IPS-NIHi7 (cell line): Measurements from ENCODE around the gene PCGF1.

Source experiments
- DNase-seq: peaks from one replicate; pipeline ENCODE4 v3.0.0; 2012; ENCODE audit warnings: mixed read lengths; ENCODE audit errors: extremely low spot score

The PCGF1 gene

GRCh38 chr2:74507145-74507925 is at the start of gene PCGF1:
TSS of gene PCGF1 (minus strand) at chr2:74507695. CDS start at chr2:74507668, 27 bp downstream.
- peak; percentile 96 for DNase-seq

- no peak for DNase-seq
Measured at GRCh38 chr2:74556831-74557370, 49.4 kb upstream of the PCGF1 start.

GRCh38 chr2:74556159-74556558 is 48.7 kb upstream of the PCGF1 start:
- DNase-seq: no peak

GRCh38 chr2:74555610-74556103 is 48.2 kb upstream of the PCGF1 start:
- DNase-seq: no peak

GRCh38 chr2:74554820-74555531 is 47.5 kb upstream of the PCGF1 start:
- peak; percentile 64 for DNase-seq

- peak; percentile 92 for DNase-seq
Measured at GRCh38 chr2:74553892-74554819, 46.7 kb upstream of the PCGF1 start, which contains the start of the genes DOK1 and LOXL3. TSS of gene DOK1 (plus strand) at chr2:74554720. CDS start at chr2:74554755, 35 bp downstream. TSS of gene LOXL3 (minus strand) at chr2:74553942. CDS start at chr2:74552634, 1,308 bp downstream.

- DNase-seq: peak; percentile 32
Measured at GRCh38 chr2:74552914-74553811, 45.7 kb upstream of the PCGF1 start.

GRCh38 chr2:74551942-74552913 is 44.7 kb upstream of the PCGF1 start:
- DNase-seq: no peak

- DNase-seq: no peak
Measured at GRCh38 chr2:74551530-74551929, 44.0 kb upstream of the PCGF1 start.

GRCh38 chr2:74550231-74550630 is 42.7 kb upstream of the PCGF1 start:
- DNase-seq: no peak

GRCh38 chr2:74548900-74549826 is 41.7 kb upstream of the PCGF1 start:
- peak; percentile 78 for DNase-seq

- peak; percentile 44 for DNase-seq
Measured at GRCh38 chr2:74548285-74548899, 40.9 kb upstream of the PCGF1 start.

GRCh38 chr2:74546004-74546403 is 38.5 kb upstream of the PCGF1 start:
- DNase-seq: no peak

- no peak for DNase-seq
Measured at GRCh38 chr2:74544634-74545033, 37.1 kb upstream of the PCGF1 start.

- no peak for DNase-seq
Measured at GRCh38 chr2:74542978-74543377, 35.5 kb upstream of the PCGF1 start.

GRCh38 chr2:74540291-74540690 is 32.8 kb upstream of the PCGF1 start:
- no peak for DNase-seq

GRCh38 chr2:74538881-74539339 is 31.4 kb upstream of the PCGF1 start:
- DNase-seq: no peak
